Esophagus muscularis mucosa (tissue), 4 donors: ENCODE data around the gene ACKR2. TPM values are rescaled to one million over a fixed set of nuclear protein-coding genes. Genes with fewer than 3 reads are reported as not detected.

ENCODE experiments used
- DNase-seq: peaks from one replicate; pipeline ENCODE4 v3.0.0-alpha.2; 2017; ENCODE audit errors: extremely low spot score
- H3K27ac ChIP-seq, 4 donors: fragments of 200-600 bp; sonication (generic); replicated peaks in 1 of 4; 1 replicate in 3 of 4; 2 replicates in 1 of 4; pipeline ENCODE4 v1.5.1; 2016 to 2019; ENCODE audit warnings: mild to moderate bottlenecking in 1 of 4
- H3K27me3 ChIP-seq, 4 donors: fragments of 200-600 bp; sonication (generic); one replicate each; pipeline versions ENCODE4 v1.5.1 to v1.6.0; 2016 to 2019
- H3K36me3 ChIP-seq, 4 donors: fragments of 200-600 bp; sonication (generic); one replicate each; pipeline ENCODE4 v1.5.1; 2016 to 2019
- H3K4me1 ChIP-seq, 4 donors: fragments of 200-600 bp; sonication (generic); one replicate each; pipeline ENCODE4 v1.5.1; 2016 to 2019
- H3K4me3 ChIP-seq, 4 donors: fragments of 200-600 bp; sonication (generic); 1 replicate in 2 of 4; 2 replicates in 2 of 4; pipeline ENCODE4 v1.5.1; 2016 to 2019; ENCODE audit warnings: mild to moderate bottlenecking in 4 of 4, moderate library complexity in 1 of 4
- H3K9me3 ChIP-seq, 4 donors: fragments of 200-600 bp; sonication (generic); 1 replicate in 3 of 4; 2 replicates in 1 of 4; pipeline ENCODE4 v1.5.1; 2016 to 2019
- CTCF ChIP-seq, 3 experiments: fragments of 200-600 bp in 2 of 3; fragments of 450-650 bp in 1 of 3; sonication (generic) in 2 of 3; IDR thresholded peaks; one replicate each; pipeline ENCODE4 v1.5.1; 2017 to 2019; ENCODE audit warnings: antibody characterized with exemption in 3 of 3, mild to moderate bottlenecking in 2 of 3, moderate library complexity in 1 of 3
- EP300 ChIP-seq: sonication (generic); formaldehyde crosslinking; IDR thresholded peaks from one replicate; pipeline ENCODE4 v1.6.1; 2017; ENCODE audit warnings: antibody characterized with exemption
- POLR2A ChIP-seq: fragments of 450-650 bp; IDR thresholded peaks from one replicate; pipeline ENCODE4 v1.6.1; 2017; ENCODE audit warnings: antibody characterized with exemption, moderate library complexity, mild to moderate bottlenecking, low read depth
- POLR2AphosphoS5 ChIP-seq, 2 donors: sonication (generic); formaldehyde crosslinking; IDR thresholded peaks; one replicate each; pipeline ENCODE4 v1.6.1; 2017; ENCODE audit warnings: antibody characterized with exemption in 2 of 2
- WGBS: methylation state at CpG from one replicate; pipeline ENCODE4 v1.1.5; 2018; 5-methylcytosine and 5-hydroxymethylcytosine counted together
- intact Hi-C: fragments of 100-400 bp; cut with DNase I; formaldehyde crosslinking; loops from one replicate; pipeline ENCODE4 v1.15.1; 2023
- total RNA-seq, 4 donors: library from RNA; depleted of rRNA; stranded (reverse); fragments of >200 nt; gene quantifications; one replicate each; pipeline versions ENCODE4 v1.1.0 to v1.2.1, GENCODE V29; 2016

Gene ACKR2
- total RNA-seq, 4 donors from 2014 or later, result 2.5 to 15.9 (median 7.6) TPM

DNA sequence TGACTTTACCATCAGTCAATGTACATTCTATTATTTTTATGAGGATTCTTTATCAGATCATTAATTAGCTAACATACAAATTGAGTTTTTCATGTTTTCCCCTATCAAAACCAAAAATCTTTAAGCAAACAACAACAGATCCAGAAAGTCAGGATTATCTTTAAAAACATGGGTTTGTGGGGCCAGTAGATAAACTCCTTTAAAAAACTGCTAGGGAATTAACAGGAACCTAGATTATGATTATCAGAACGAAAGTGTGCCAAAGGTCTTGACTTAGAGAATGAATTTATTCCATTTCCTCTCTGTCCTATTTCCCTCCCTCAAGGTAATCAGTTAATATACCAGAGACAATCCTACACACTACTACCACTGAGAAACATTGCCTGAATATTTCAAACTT, 23.0 kb upstream of the ACKR2 start:
- intact Hi-C loops, result no loop called here
- TF ChIP-seq CTCF (IDR thresholded peaks at IDR 0.05), result no peak
- no peak for TF ChIP-seq POLR2A
- TF ChIP-seq EP300, result no peak
- no peak for TF ChIP-seq POLR2AphosphoS5 (IDR thresholded peaks at IDR 0.05)
- no peak for DNase-seq
- WGBS, result 68% methylated on average over 1 of the region's 1 CpG
- peaks cover 8 to 72% (median 51%) of the 10 kb centered on the region in 4 donors for H3K4me1 ChIP-seq
- H3K4me3 ChIP-seq, result no peak overlapping the region
- no peaks in the 10 kb centered on the region for H3K27me3 ChIP-seq
- peaks cover 14 to 46% (median 31%) of the 10 kb centered on the region in 4 donors for H3K36me3 ChIP-seq
- H3K27ac ChIP-seq, result no peak overlapping the region
- no peaks in the 10 kb centered on the region for H3K9me3 ChIP-seq

DNA sequence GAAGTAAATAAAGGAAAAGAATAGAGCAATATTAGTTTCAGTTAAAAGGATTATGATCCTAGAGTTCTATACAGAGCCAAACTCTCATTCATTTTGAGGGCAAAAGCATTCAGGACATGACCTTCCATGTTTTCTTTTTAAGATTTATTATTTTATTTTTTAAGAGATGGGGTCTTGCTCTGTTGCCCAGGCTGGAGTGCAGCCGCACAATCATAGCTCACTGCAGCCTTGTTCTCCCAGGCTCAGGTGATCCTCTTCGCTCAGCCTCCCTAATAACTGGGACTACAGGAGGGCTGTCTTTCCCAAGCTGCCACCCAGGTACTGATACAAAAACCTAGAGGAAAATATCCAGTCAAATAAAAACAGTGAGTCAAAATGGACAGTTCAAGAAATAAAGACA, 22.6 kb upstream of the ACKR2 start:
- peaks cover 8 to 72% (median 49%) of the 10 kb centered on the region in 4 donors for H3K4me1 ChIP-seq
- intact Hi-C loops, result no loop called here
- TF ChIP-seq POLR2AphosphoS5 (IDR thresholded peaks at IDR 0.05) (no peak), EP300 (no peak), CTCF (IDR thresholded peaks at IDR 0.05) (no peak), POLR2A (no peak)
- 100% methylated on average over 2 of the region's 2 CpGs for WGBS
- no peak for DNase-seq
- no peaks in the 10 kb centered on the region for H3K27me3 ChIP-seq
- H3K4me3 ChIP-seq, result no peak overlapping the region
- peaks cover 14 to 47% (median 31%) of the 10 kb centered on the region in 4 donors for H3K36me3 ChIP-seq
- H3K27ac ChIP-seq, result no peak overlapping the region
- H3K9me3 ChIP-seq, result no peaks in the 10 kb centered on the region

DNA sequence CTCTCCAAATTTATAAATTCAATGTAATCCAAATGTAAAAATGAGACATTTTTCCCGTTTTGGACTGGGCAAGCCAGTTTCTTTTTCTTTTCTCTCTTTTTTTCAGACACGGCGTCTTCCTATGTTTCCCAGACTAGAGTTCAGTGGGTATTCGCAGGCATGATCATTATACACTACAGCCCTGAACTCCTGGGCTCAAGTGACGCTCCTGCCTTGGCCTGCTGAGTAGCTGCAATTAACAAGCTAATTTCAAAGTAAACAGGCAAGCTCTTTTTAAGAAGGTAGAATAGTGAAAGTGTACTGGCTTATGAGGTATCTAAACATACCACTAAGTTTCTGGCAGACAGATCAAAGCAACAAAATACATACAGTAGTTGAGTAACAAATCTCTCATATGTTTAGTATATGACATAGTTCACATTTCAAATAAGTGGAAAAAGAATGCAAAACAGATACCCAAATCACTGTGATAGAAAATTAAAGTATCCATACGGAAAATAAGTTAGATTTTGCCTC, 18.5 kb upstream of the ACKR2 start:
- Histone ChIP-seq H3K27me3 (no peaks in the 10 kb centered on the region), H3K4me3 (no peak overlapping the region), H3K4me1 (peaks cover 12 to 47% (median 35%) of the 10 kb centered on the region in 4 donors), H3K27ac (no peak overlapping the region), H3K36me3 (peaks cover 10 to 55% (median 32%) of the 10 kb centered on the region in 4 donors), H3K9me3 (no peaks in the 10 kb centered on the region)
- TF ChIP-seq POLR2A, result no peak
- no peak for TF ChIP-seq POLR2AphosphoS5 (IDR thresholded peaks at IDR 0.05)
- no peak for TF ChIP-seq EP300
- DNase-seq, result no peak
- intact Hi-C loops, result no loop called here
- 67% methylated on average over 6 of the region's 6 CpGs for WGBS

GRCh38 chr3:42795621-42796181, 13.5 kb upstream of the ACKR2 start:
- H3K27ac ChIP-seq, result no peak overlapping the region
- intact Hi-C loops, result no loop called here
- 85% methylated on average over 2 of the region's 2 CpGs for WGBS
- TF ChIP-seq EP300, result no peak
- TF ChIP-seq CTCF (IDR thresholded peaks at IDR 0.05), result no peak
- no peak for TF ChIP-seq POLR2AphosphoS5 (IDR thresholded peaks at IDR 0.05)
- TF ChIP-seq POLR2A, result no peak
- no peak overlapping the region for H3K4me3 ChIP-seq
- H3K36me3 ChIP-seq, result peaks cover 0 to 25% (median 20%) of the 10 kb centered on the region in 4 donors
- H3K27me3 ChIP-seq, result no peaks in the 10 kb centered on the region
- no peak for DNase-seq
- no peaks in the 10 kb centered on the region for H3K9me3 ChIP-seq
- H3K4me1 ChIP-seq, result peaks cover 22 to 39% (median 35%) of the 10 kb centered on the region in 4 donors

GRCh38 chr3:42796332-42796885, 12.8 kb upstream of the ACKR2 start:
- no peak overlapping the region for H3K27ac ChIP-seq
- H3K27me3 ChIP-seq, result no peaks in the 10 kb centered on the region
- H3K36me3 ChIP-seq, result peaks cover 0 to 24% (median 18%) of the 10 kb centered on the region in 4 donors
- TF ChIP-seq EP300, result no peak
- TF ChIP-seq POLR2AphosphoS5 (IDR thresholded peaks at IDR 0.05), result no peak
- TF ChIP-seq POLR2A, result no peak
- TF ChIP-seq CTCF (IDR thresholded peaks at IDR 0.05), result no peak
- H3K9me3 ChIP-seq, result no peaks in the 10 kb centered on the region
- no peak for DNase-seq
- 86% methylated on average over 4 of the region's 5 CpGs for WGBS
- H3K4me1 ChIP-seq, result peaks cover 29 to 39% (median 36%) of the 10 kb centered on the region in 4 donors
- no peak overlapping the region for H3K4me3 ChIP-seq
- intact Hi-C loops, result no loop called here
